ENCODE data around the gene MACF1.

- TF ChIP-seq CTCF (IDR thresholded peaks at IDR 0.05) (no peak), POLR2A (IDR thresholded peaks at IDR 0.05) (no peak)
Measured at GRCh38 chr1:39445573-39445972, 241.1 kb downstream of the MACF1 start.

Measured in uterus (tissue), 2 donors.